CD4-positive, alpha-beta T cell (primary cell): ENCODE measurements around the gene HACD3. TPM values are rescaled to one million over a fixed set of nuclear protein-coding genes. Genes with fewer than 3 reads are reported as not detected.

Source experiments
- ATAC-seq: fragments of 200-7000 bp; cut with Tn5 transposase; one replicate; pipeline ENCODE4 v1.10.0; 2022; ENCODE audit warnings: mild to moderate bottlenecking; ENCODE audit not compliant: poor library complexity
- CTCF ChIA-PET: fragments of 350-600 bp; sonication (Branson Sonifier 250); formaldehyde crosslinking; loops from one replicate; lab custom pipeline; 2021; ENCODE audit warnings: antibody characterized with exemption, inconsistent platforms; lab: Charles Lee
- POLR2A ChIA-PET: fragments of 350-600 bp; sonication (Branson Sonifier 250); formaldehyde crosslinking; loops from one replicate; lab custom pipeline; 2021; ENCODE audit warnings: antibody characterized with exemption, inconsistent platforms; lab: Charles Lee
- DNase-seq, 14 experiments: peaks; one replicate each; pipeline ENCODE4 v3.0.0-alpha.2; 2013 to 2020; ENCODE audit warnings: mixed read lengths in 2 of 14
- H3K27ac ChIP-seq, 2 donors: one replicate each; pipeline versions ENCODE4 v1.5.1 to v1.7.0; 2013; ENCODE audit warnings: low read length in 2 of 2, low read depth in 1 of 2, mild to moderate bottlenecking in 1 of 2
- H3K27me3 ChIP-seq, 2 experiments: 1 replicate in 1 of 2; 2 replicates in 1 of 2; pipeline versions ENCODE4 v1.6.1 to v1.7.0; 2013; ENCODE audit warnings: low read length in 2 of 2, control low read depth in 1 of 2, mild to moderate bottlenecking in 1 of 2, moderate library complexity in 1 of 2; ENCODE audit not compliant: insufficient read depth in 2 of 2, control insufficient read depth in 1 of 2
- H3K36me3 ChIP-seq: one replicate; pipeline ENCODE4 v1.6.1; 2013; ENCODE audit warnings: low read length, control low read depth; ENCODE audit not compliant: insufficient read depth
- H3K4me1 ChIP-seq: one replicate; pipeline ENCODE4 v1.6.1; 2013; ENCODE audit warnings: low read length, control low read depth; ENCODE audit not compliant: insufficient read depth
- H3K4me3 ChIP-seq: one replicate; pipeline ENCODE4 v1.5.1; 2013; ENCODE audit warnings: mild to moderate bottlenecking, low read length, moderate library complexity
- H3K9me3 ChIP-seq, 2 experiments: 1 replicate in 1 of 2; 2 replicates in 1 of 2; pipeline versions ENCODE4 v1.6.1 to v1.7.0; 2013; ENCODE audit warnings: low read length in 2 of 2, mild to moderate bottlenecking in 2 of 2, control low read depth in 1 of 2, moderate library complexity in 1 of 2; ENCODE audit not compliant: control insufficient read depth in 1 of 2, insufficient read depth in 1 of 2
- H3K27ac Mint-ChIP-seq: one replicate; pipeline ENCODE4 v1.8.0; 2020; ENCODE audit warnings: mixed read lengths
- H3K27me3 Mint-ChIP-seq: one replicate; pipeline ENCODE4 v1.8.0; 2021; ENCODE audit warnings: mixed read lengths
- H3K36me3 Mint-ChIP-seq: one replicate; pipeline ENCODE4 v1.8.0; 2021; ENCODE audit warnings: low read depth, mixed read lengths
- H3K4me1 Mint-ChIP-seq: one replicate; pipeline ENCODE4 v1.8.0; 2021; ENCODE audit warnings: low read depth, mixed read lengths
- H3K4me3 Mint-ChIP-seq: one replicate; pipeline ENCODE4 v1.8.0; 2020; ENCODE audit warnings: mild to moderate bottlenecking, mixed read lengths
- H3K9me3 Mint-ChIP-seq: one replicate; pipeline ENCODE4 v1.8.0; 2020; ENCODE audit warnings: mixed read lengths
- intact Hi-C, 2 experiments: fragments of 100-400 bp; cut with DNase I in 1 of 2; cut with micrococcal nuclease in 1 of 2; formaldehyde crosslinking; loops; one replicate each; pipeline versions ENCODE4 v1.15.1 to v1.9.0; 2023 to 2025; cut with DNase I, micrococcal nuclease
- total RNA-seq, 174 experiments: library from RNA in 2 of 174; stranded (reverse) in 2 of 174; gene quantifications; one replicate each; pipeline ENCODE4 v1.2.3 and lab custom pipeline; 2021 to 2026
- TF ChIP-seq, protein P1 (sequence below): fragments of 200-600 bp; IDR thresholded peaks from one replicate; pipeline ENCODE4 v1.8.0; 2022; ENCODE audit warnings: antibody characterized with exemption, mild to moderate bottlenecking

HACD3 gene
- total RNA-seq, 2 experiments from 2014 or later = 13.9 to 14.1 TPM

DNA sequence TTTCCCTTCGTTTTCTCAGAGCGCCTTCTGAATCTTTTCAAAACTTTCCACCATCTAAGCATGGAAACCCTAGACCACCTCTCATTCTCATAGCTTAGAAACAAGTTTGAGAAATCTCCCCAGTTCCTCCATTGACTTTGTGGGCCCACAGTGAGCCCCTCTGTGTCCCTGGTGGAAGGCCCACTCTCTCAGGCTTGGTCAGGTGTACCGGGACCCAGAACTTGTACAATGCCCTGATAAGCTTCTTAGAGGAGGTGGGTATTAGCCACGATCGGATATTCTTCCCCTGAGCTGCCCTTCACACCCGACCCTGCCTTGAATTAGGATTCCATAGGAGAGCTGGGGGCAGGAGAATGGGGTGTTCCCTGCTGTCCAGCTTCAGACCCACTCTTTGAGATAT is 91.4 kb downstream of the HACD3 start, which contains the start of gene SLC24A1:
SLC24A1 (plus strand) TSS at position 301 of the 400 bp plus-strand sequence. CDS start 2,143 bp downstream, outside the sequence.
- Mint-ChIP-seq H3K27me3 (no peaks in the 10 kb centered on the region), H3K27ac (no peak within 1 kb of the TSS), H3K4me1 (no peaks in the 10 kb centered on the region), H3K4me3 (no peak within 1 kb of the TSS), H3K36me3 (peaks cover 11% of the 10 kb centered on the region), H3K9me3 (no peaks in the 10 kb centered on the region)
- Histone ChIP-seq H3K4me3 (no peak within 1 kb of the TSS), H3K36me3 (peaks cover 7% of the 10 kb centered on the region), H3K9me3 (no peaks in the 10 kb centered on the region), H3K27ac (no peak within 1 kb of the TSS), H3K27me3 (no peaks in the 10 kb centered on the region), H3K4me1 (no peaks in the 10 kb centered on the region)
- ChIA-PET CTCF (no interaction called here), POLR2A (interaction anchor here (0.9 kb wide), 1 partner anchor 20 kb away, joined by 3 read pairs; no protein-coding TSS in a partner anchor)
- intact Hi-C loops = no loop called here
- TF ChIP-seq, protein P1, sequence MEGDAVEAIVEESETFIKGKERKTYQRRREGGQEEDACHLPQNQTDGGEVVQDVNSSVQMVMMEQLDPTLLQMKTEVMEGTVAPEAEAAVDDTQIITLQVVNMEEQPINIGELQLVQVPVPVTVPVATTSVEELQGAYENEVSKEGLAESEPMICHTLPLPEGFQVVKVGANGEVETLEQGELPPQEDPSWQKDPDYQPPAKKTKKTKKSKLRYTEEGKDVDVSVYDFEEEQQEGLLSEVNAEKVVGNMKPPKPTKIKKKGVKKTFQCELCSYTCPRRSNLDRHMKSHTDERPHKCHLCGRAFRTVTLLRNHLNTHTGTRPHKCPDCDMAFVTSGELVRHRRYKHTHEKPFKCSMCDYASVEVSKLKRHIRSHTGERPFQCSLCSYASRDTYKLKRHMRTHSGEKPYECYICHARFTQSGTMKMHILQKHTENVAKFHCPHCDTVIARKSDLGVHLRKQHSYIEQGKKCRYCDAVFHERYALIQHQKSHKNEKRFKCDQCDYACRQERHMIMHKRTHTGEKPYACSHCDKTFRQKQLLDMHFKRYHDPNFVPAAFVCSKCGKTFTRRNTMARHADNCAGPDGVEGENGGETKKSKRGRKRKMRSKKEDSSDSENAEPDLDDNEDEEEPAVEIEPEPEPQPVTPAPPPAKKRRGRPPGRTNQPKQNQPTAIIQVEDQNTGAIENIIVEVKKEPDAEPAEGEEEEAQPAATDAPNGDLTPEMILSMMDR = no peak
- DNase-seq = no peak
- no peak for ATAC-seq

DNA sequence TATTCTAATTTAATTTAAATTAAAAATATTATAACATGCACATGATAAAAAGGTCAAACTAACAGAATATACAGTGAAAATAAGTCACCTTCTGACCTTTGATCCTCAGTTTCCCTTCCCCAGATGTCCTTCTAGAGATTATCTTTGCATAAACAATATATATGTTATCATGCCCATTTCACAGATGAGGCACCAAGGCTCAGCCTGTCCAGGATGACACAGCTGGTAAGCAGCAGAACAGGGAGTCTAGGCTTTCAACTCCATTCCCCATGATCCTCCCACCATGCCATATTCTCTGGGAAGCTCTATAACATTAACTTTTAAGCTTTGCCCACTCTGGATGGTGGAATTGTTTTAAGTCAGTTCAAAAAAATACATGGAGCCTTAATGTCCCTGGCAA is 92.8 kb downstream of the HACD3 start:
- TF ChIP-seq, protein P1 = no peak

DNA sequence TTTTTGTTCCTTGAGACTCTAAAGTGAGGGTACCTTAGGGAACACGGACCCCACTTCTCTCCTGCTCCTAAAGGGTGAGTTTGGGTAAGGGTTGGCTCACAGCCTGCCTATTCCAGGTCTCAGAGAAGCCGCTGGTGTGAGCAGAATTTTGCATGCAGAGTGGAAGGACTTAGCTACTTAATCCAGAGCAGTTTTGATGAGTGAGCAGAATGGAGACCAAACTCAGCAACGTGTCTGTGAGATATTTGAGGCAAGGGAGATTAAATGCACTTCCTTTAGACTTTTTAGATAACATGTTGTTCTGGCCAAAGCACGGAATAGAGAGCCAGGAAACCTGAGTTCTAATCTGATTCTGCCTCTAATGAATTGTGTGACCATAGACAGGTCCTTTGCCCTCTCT is 96.6 kb downstream of the HACD3 start:
- no peak for DNase-seq
- H3K27me3 ChIP-seq = no peaks in the 10 kb centered on the region
- no peak overlapping the region for H3K4me3 ChIP-seq
- no peaks in the 10 kb centered on the region for H3K9me3 ChIP-seq
- TF ChIP-seq, protein P1 = no peak
- Mint-ChIP-seq H3K27me3 (no peaks in the 10 kb centered on the region), H3K9me3 (no peaks in the 10 kb centered on the region), H3K36me3 (peaks cover 11% of the 10 kb centered on the region), H3K4me1 (peaks cover 6% of the 10 kb centered on the region), H3K4me3 (no peak overlapping the region), H3K27ac (no peak overlapping the region)
- H3K36me3 ChIP-seq = peaks cover 7% of the 10 kb centered on the region
- H3K27ac ChIP-seq = no peak overlapping the region
- ATAC-seq = no peak
- ChIA-PET CTCF (no interaction called here), POLR2A (no interaction called here)
- H3K4me1 ChIP-seq = peaks cover 3% of the 10 kb centered on the region
- intact Hi-C loops = no loop called here

More for the DNA sequence above, 92.8 kb downstream of the HACD3 start:
- Histone ChIP-seq H3K27ac (no peak overlapping the region), H3K27me3 (no peaks in the 10 kb centered on the region), H3K36me3 (peaks cover 7% of the 10 kb centered on the region), H3K9me3 (no peaks in the 10 kb centered on the region), H3K4me1 (no peaks in the 10 kb centered on the region), H3K4me3 (no peak overlapping the region)
- DNase-seq (no peak), ATAC-seq (no peak)
- H3K27me3 Mint-ChIP-seq = no peaks in the 10 kb centered on the region
- no peaks in the 10 kb centered on the region for H3K4me1 Mint-ChIP-seq
- H3K9me3 Mint-ChIP-seq = no peaks in the 10 kb centered on the region
- no peak overlapping the region for H3K4me3 Mint-ChIP-seq
- H3K27ac Mint-ChIP-seq = no peak overlapping the region
- intact Hi-C loops = no loop called here
- peaks cover 11% of the 10 kb centered on the region for H3K36me3 Mint-ChIP-seq
- CTCF ChIA-PET = no interaction called here
- POLR2A ChIA-PET = no interaction called here

Other genes starting within 250 kb of the HACD3 start
- 10 to 100 TPM; 11.3 to 12.9 TPM for gene PARP16, start 243.6 kb upstream of the HACD3 start, total RNA-seq
- not detected for gene RNU5A-1, start 234.4 kb upstream of the HACD3 start, total RNA-seq
- gene RNU5B-1, start 225.8 kb upstream of the HACD3 start, total RNA-seq = 10 to 100 TPM; 23.7 to 34.8 TPM
- gene IGDCC3, start 152.5 kb upstream of the HACD3 start, total RNA-seq = not detected
- not detected for gene IGDCC4, start 107.5 kb upstream of the HACD3 start, total RNA-seq
- 10 to 100 TPM; 41.2 to 45.4 TPM for gene DPP8, start 12.8 kb upstream of the HACD3 start, total RNA-seq
- 10 to 100 TPM; 20.6 to 25.1 TPM for gene INTS14, start 80.7 kb downstream of the HACD3 start, total RNA-seq
- gene SLC24A1, start 91.5 kb downstream of the HACD3 start, total RNA-seq = 1 to 10 TPM; 2.2 to 2.3 TPM